Left renal pelvis (tissue), 4 donors: ENCODE measurements around the gene ASGR1. TPM values are rescaled to one million over a fixed set of nuclear protein-coding genes. Genes with fewer than 3 reads are reported as not detected.
A peak's percentile ranks its signal among the peaks of the same experiment; 100 is the strongest.
"Not testable (repeated sequence)": the region's sequence is repeated elsewhere in the genome, so short reads cannot be mapped to it uniquely, and the experiment has no call there.

ENCODE experiments used
- DNase-seq, 4 donors: peaks; one replicate each; pipeline ENCODE4 v3.0.0-alpha.2; 2013; ENCODE audit warnings: low read depth in 4 of 4, low spot score in 3 of 4
- polyA plus RNA-seq, 4 donors: library from polyadenylated mRNA; unstranded; fragments of 120-200 nt; gene quantifications; one replicate each; pipeline ENCODE4 v1.2.1, GENCODE V29; 2013; ENCODE audit not compliant: insufficient read length in 4 of 4

ASGR1 gene
- polyA plus RNA-seq, 4 donors, result 3.9 to 7.9 (median 5.9) TPM

- DNase-seq, result not testable (repeated sequence)
Measured at GRCh38 chr17:7172522-7173191, 6.5 kb downstream of the ASGR1 start.

- DNase-seq, result not testable (repeated sequence)
Measured at GRCh38 chr17:7169565-7169908, 9.6 kb downstream of the ASGR1 start.

GRCh38 chr17:7168841-7169564 is 10.2 kb downstream of the ASGR1 start:
- not testable (repeated sequence) for DNase-seq

- no peak for DNase-seq
Measured at GRCh38 chr17:7167832-7168231, 11.3 kb downstream of the ASGR1 start.

GRCh38 chr17:7166873-7167272 is 12.3 kb downstream of the ASGR1 start:
- no peak for DNase-seq

- not testable (repeated sequence) for DNase-seq
Measured at GRCh38 chr17:7159571-7159970, 19.6 kb downstream of the ASGR1 start.

GRCh38 chr17:7158424-7158823 is 20.7 kb downstream of the ASGR1 start:
- not testable (repeated sequence) for DNase-seq

GRCh38 chr17:7156342-7156940 is 22.7 kb downstream of the ASGR1 start:
- no peak for DNase-seq

- no peak for DNase-seq
Measured at GRCh38 chr17:7147772-7148171, 31.4 kb downstream of the ASGR1 start.

- DNase-seq, result no peak
Measured at GRCh38 chr17:7146115-7146514, 33.1 kb downstream of the ASGR1 start.

GRCh38 chr17:7144213-7144612 is 35.0 kb downstream of the ASGR1 start:
- DNase-seq, result no peak

- DNase-seq, result no peak
Measured at GRCh38 chr17:7141824-7142223, 37.3 kb downstream of the ASGR1 start.

GRCh38 chr17:7139400-7139799 is 39.8 kb downstream of the ASGR1 start:
- DNase-seq, result no peak

GRCh38 chr17:7138800-7139381 is 40.3 kb downstream of the ASGR1 start:
- DNase-seq, result no peak

- no peak for DNase-seq
Measured at GRCh38 chr17:7137171-7137943, 41.8 kb downstream of the ASGR1 start.

- peak in 3 of 4 donors; percentile 40 to 43 (median 41) for DNase-seq
Measured at GRCh38 chr17:7136266-7136877, 42.8 kb downstream of the ASGR1 start.

- no peak for DNase-seq
Measured at GRCh38 chr17:7133916-7134315, 45.3 kb downstream of the ASGR1 start.

- no peak for DNase-seq
Measured at GRCh38 chr17:7133424-7133823, 45.7 kb downstream of the ASGR1 start.

- DNase-seq, result no peak
Measured at GRCh38 chr17:7132511-7133094, 46.6 kb downstream of the ASGR1 start.

GRCh38 chr17:7131423-7131791 is 47.8 kb downstream of the ASGR1 start:
- no peak for DNase-seq
